HCT116 (cell line): ENCODE measurements around the gene SCAF8.

Source experiments
- CBX3 ChIP-seq: IDR thresholded peaks from 2 replicates; pipeline ENCODE4 v1.6.1; 2012; ENCODE audit warnings: low read depth
- CTCF ChIP-seq, 3 experiments: fragments of 200-600 bp in 1 of 3; sonication (generic) in 1 of 3; IDR thresholded peaks in 2 of 3; conservative IDR thresholded peaks in 1 of 3; 2 replicates each; pipeline ENCODE4 v1.5.1; 2012 to 2017; ENCODE audit warnings: low read depth in 2 of 3, low read length in 2 of 3, antibody characterized with exemption in 1 of 3, borderline replicate concordance in 1 of 3, control low read depth in 1 of 3, mild to moderate bottlenecking in 1 of 3, mixed read lengths in 1 of 3, mixed run types in 1 of 3, moderate library complexity in 1 of 3; ENCODE audit not compliant: insufficient read depth in 1 of 3
- ELF1 ChIP-seq: IDR thresholded peaks from 2 replicates; pipeline ENCODE4 v1.6.1; 2012; ENCODE audit warnings: low read depth, borderline replicate concordance
- EZH2 ChIP-seq: fragments of 200-600 bp; sonication (generic); IDR thresholded peaks from 2 replicates; pipeline ENCODE4 v1.6.1; 2017; ENCODE audit warnings: antibody characterized with exemption, mixed run types
- EZH2phosphoT487 ChIP-seq: fragments of 200-600 bp; IDR thresholded peaks from 2 replicates; pipeline ENCODE4 v1.6.1; 2018; ENCODE audit warnings: antibody characterized with exemption, borderline replicate concordance
- FOSL1 ChIP-seq: IDR thresholded peaks from 2 replicates; pipeline ENCODE4 v1.6.1; 2012; ENCODE audit warnings: low read depth
- MAX ChIP-seq: IDR thresholded peaks from 2 replicates; pipeline ENCODE4 v1.6.1; 2012
- POLR2A ChIP-seq: IDR thresholded peaks from 2 replicates; pipeline ENCODE4 v1.7.0; 2011; ENCODE audit warnings: borderline replicate concordance; ENCODE audit not compliant: insufficient read depth, insufficient read length; ENCODE audit errors: extremely low read depth
- RAD21 ChIP-seq: IDR thresholded peaks from 2 replicates; pipeline ENCODE4 v1.6.1; 2012; ENCODE audit warnings: low read depth, mild to moderate bottlenecking
- REST ChIP-seq: IDR thresholded peaks from 2 replicates; pipeline ENCODE4 v1.6.1; 2012; ENCODE audit warnings: low read depth
- TCF7L2 ChIP-seq: IDR thresholded peaks from 2 replicates; pipeline ENCODE4 v1.7.0; 2011; ENCODE audit warnings: borderline replicate concordance, inconsistent platforms; ENCODE audit not compliant: insufficient read depth, insufficient read length; ENCODE audit errors: extremely low read depth
- YY1 ChIP-seq: IDR thresholded peaks from 2 replicates; pipeline ENCODE4 v1.6.1; 2011; ENCODE audit warnings: low read length, low read depth, moderate library complexity, mild to moderate bottlenecking; ENCODE audit not compliant: insufficient replicate concordance; ENCODE audit errors: extremely low read depth
- ZBTB33 ChIP-seq: IDR thresholded peaks from 2 replicates; pipeline ENCODE4 v1.6.1; 2011; ENCODE audit warnings: mild to moderate bottlenecking, low read length, moderate library complexity; ENCODE audit not compliant: insufficient replicate concordance; ENCODE audit errors: extremely low read depth
- ZNF274 ChIP-seq: fragments of 200-500 bp; sonication (Bioruptor generic); IDR thresholded peaks from 2 replicates; pipeline ENCODE4 v1.6.1; 2014; ENCODE audit warnings: mild to moderate bottlenecking, low read depth, low read length, inconsistent platforms

- TF ChIP-seq CTCF (IDR thresholded peaks at IDR 0.05 in 2 of 3, conservative IDR thresholded peaks at IDR 0.05 in 1 of 3; ENCODE audit: borderline replicate concordance in 1 of 3, insufficient read depth in 1 of 3, low read depth in 2 of 3, low read length in 2 of 3) = no peak
- no peak for TF ChIP-seq POLR2A
- TF ChIP-seq ZBTB33 = no peak
- no peak for TF ChIP-seq EZH2
- no peak for TF ChIP-seq EZH2phosphoT487
- no peak for TF ChIP-seq RAD21
- no peak for TF ChIP-seq YY1
- TF ChIP-seq ELF1 = no peak
- no peak for TF ChIP-seq CBX3
- TF ChIP-seq ZNF274 = no peak
- no peak for TF ChIP-seq FOSL1
- TF ChIP-seq REST = no peak
- TF ChIP-seq TCF7L2 = no peak
- TF ChIP-seq MAX = no peak
These were observed 24.3 kb downstream of the SCAF8 start for GRCh38 chr6:154757352-154758050.
